ENCODE data around the gene QRICH1. TPM values are rescaled to one million over a fixed set of nuclear protein-coding genes. Genes with fewer than 3 reads are reported as not detected.

Gene QRICH1
- total and polyA plus RNA-seq, 2 donors (not counting 1 experiment from before 2014, with no cell fraction given), result 48.7 to 59.0 TPM

- H3K4me1 ChIP-seq (ENCODE audit: control insufficient read depth, extremely low read depth, insufficient read depth, low read length), result no peaks in the 10 kb centered on the region
- peaks cover 9% of the 10 kb centered on the region for H3K36me3 ChIP-seq (ENCODE audit: control insufficient read depth, insufficient read depth, low read length)
- H3K27me3 ChIP-seq (ENCODE audit: control insufficient read depth, insufficient read depth, low read length), result no peaks in the 10 kb centered on the region
- peaks cover 55% of the 10 kb centered on the region for H3K79me2 ChIP-seq (ENCODE audit: control insufficient read depth, insufficient read depth, low read length)
- no peak overlapping the region for H3K4me3 ChIP-seq (replicated peaks in 1 of 4; ENCODE audit: control extremely low read depth in 1 of 4, insufficient read depth in 1 of 4, low read depth in 3 of 4, low read length in 4 of 4)
- DNase-seq (ENCODE audit: low read depth in 2 of 2), result no peak
- H3K9me3 ChIP-seq (ENCODE audit: control insufficient read depth, insufficient read depth, low read depth, low read length), result no peaks in the 10 kb centered on the region
- no peak overlapping the region for H3K9ac ChIP-seq (ENCODE audit: insufficient read depth, low read length)
- TF ChIP-seq EZH2 (IDR thresholded peaks at IDR 0.05; ENCODE audit: low read length, missing control alignments), result no peak
- TF ChIP-seq CTCF (conservative IDR thresholded peaks at IDR 0.05 in 1 of 2, IDR thresholded peaks at IDR 0.05 in 1 of 2; ENCODE audit: low read depth in 1 of 2, low read length in 2 of 2), result no peak
- H3K4me2 ChIP-seq (ENCODE audit: extremely low read depth, insufficient read depth, low read length), result no peak overlapping the region
- H4K20me1 ChIP-seq (ENCODE audit: control insufficient read depth, extremely low read depth, insufficient read depth, low read length), result no peaks in the 10 kb centered on the region
- no peak overlapping the region for H2AFZ ChIP-seq (ENCODE audit: low read length)
- no peak overlapping the region for H3K27ac ChIP-seq (ENCODE audit: insufficient read depth, low read length)
Observed at GRCh38 chr3:49079270-49079669, 14.6 kb downstream of the QRICH1 start.

- no peaks in the 10 kb centered on the region for H4K20me1 ChIP-seq (ENCODE audit: control insufficient read depth, extremely low read depth, insufficient read depth, low read length)
- H3K27me3 ChIP-seq (ENCODE audit: control insufficient read depth, insufficient read depth, low read length), result no peaks in the 10 kb centered on the region
- H3K27ac ChIP-seq (ENCODE audit: insufficient read depth, low read length), result no peak overlapping the region
- no peak overlapping the region for H3K4me2 ChIP-seq (ENCODE audit: extremely low read depth, insufficient read depth, low read length)
- no peak overlapping the region for H3K4me3 ChIP-seq (replicated peaks in 1 of 4; ENCODE audit: control extremely low read depth in 1 of 4, insufficient read depth in 1 of 4, low read depth in 3 of 4, low read length in 4 of 4)
- no peak overlapping the region for H3K9ac ChIP-seq (ENCODE audit: insufficient read depth, low read length)
- peaks cover 30% of the 10 kb centered on the region for H3K79me2 ChIP-seq (ENCODE audit: control insufficient read depth, insufficient read depth, low read length)
- DNase-seq (ENCODE audit: low read depth in 2 of 2), result no peak
- TF ChIP-seq EZH2 (IDR thresholded peaks at IDR 0.05; ENCODE audit: low read length, missing control alignments) (no peak), CTCF (conservative IDR thresholded peaks at IDR 0.05 in 1 of 2, IDR thresholded peaks at IDR 0.05 in 1 of 2; ENCODE audit: low read depth in 1 of 2, low read length in 2 of 2) (no peak)
- H3K4me1 ChIP-seq (ENCODE audit: control insufficient read depth, extremely low read depth, insufficient read depth, low read length), result no peaks in the 10 kb centered on the region
- no peak overlapping the region for H2AFZ ChIP-seq (ENCODE audit: low read length)
- H3K36me3 ChIP-seq (ENCODE audit: control insufficient read depth, insufficient read depth, low read length), result peaks cover 15% of the 10 kb centered on the region
- H3K9me3 ChIP-seq (ENCODE audit: control insufficient read depth, insufficient read depth, low read depth, low read length), result no peaks in the 10 kb centered on the region
Observed at GRCh38 chr3:49076646-49077045, 17.2 kb downstream of the QRICH1 start.

GRCh38 chr3:49076116-49076515 lies 17.8 kb downstream of the QRICH1 start:
- peaks cover 15% of the 10 kb centered on the region for H3K36me3 ChIP-seq (ENCODE audit: control insufficient read depth, insufficient read depth, low read length)
- no peaks in the 10 kb centered on the region for H3K9me3 ChIP-seq (ENCODE audit: control insufficient read depth, insufficient read depth, low read depth, low read length)
- no peak overlapping the region for H3K4me2 ChIP-seq (ENCODE audit: extremely low read depth, insufficient read depth, low read length)
- peaks cover 25% of the 10 kb centered on the region for H3K79me2 ChIP-seq (ENCODE audit: control insufficient read depth, insufficient read depth, low read length)
- H3K27ac ChIP-seq (ENCODE audit: insufficient read depth, low read length), result no peak overlapping the region
- H3K27me3 ChIP-seq (ENCODE audit: control insufficient read depth, insufficient read depth, low read length), result no peaks in the 10 kb centered on the region
- H3K4me3 ChIP-seq (replicated peaks in 1 of 4; ENCODE audit: control extremely low read depth in 1 of 4, insufficient read depth in 1 of 4, low read depth in 3 of 4, low read length in 4 of 4), result no peak overlapping the region
- H4K20me1 ChIP-seq (ENCODE audit: control insufficient read depth, extremely low read depth, insufficient read depth, low read length), result no peaks in the 10 kb centered on the region
- no peaks in the 10 kb centered on the region for H3K4me1 ChIP-seq (ENCODE audit: control insufficient read depth, extremely low read depth, insufficient read depth, low read length)
- H3K9ac ChIP-seq (ENCODE audit: insufficient read depth, low read length), result no peak overlapping the region
- no peak for DNase-seq (ENCODE audit: low read depth in 2 of 2)
- TF ChIP-seq CTCF (conservative IDR thresholded peaks at IDR 0.05 in 1 of 2, IDR thresholded peaks at IDR 0.05 in 1 of 2; ENCODE audit: low read depth in 1 of 2, low read length in 2 of 2), result no peak
- no peak for TF ChIP-seq EZH2 (IDR thresholded peaks at IDR 0.05; ENCODE audit: low read length, missing control alignments)
- H2AFZ ChIP-seq (ENCODE audit: low read length), result no peak overlapping the region
